ENCODE measurements around the gene POLN. TPM values are rescaled to one million over a fixed set of nuclear protein-coding genes. Genes with fewer than 3 reads are reported as not detected.

Gene POLN
- total and polyA plus RNA-seq, 2 experiments from 2014 or later, result 1.8 to 4.0 TPM

- H3K9me3 Mint-ChIP-seq, result no peaks in the 10 kb centered on the region
- DNase-seq (ENCODE audit: low spot score) (no peak), ATAC-seq (peak; percentile 34)
- H3K27ac Mint-ChIP-seq, result no peak overlapping the region
- no peak overlapping the region for H2AFZ ChIP-seq
- no peaks in the 10 kb centered on the region for H3K27me3 ChIP-seq (ENCODE audit: insufficient read depth)
- no peaks in the 10 kb centered on the region for H3F3A ChIP-seq (replicated peaks; ENCODE audit: low read depth)
- no peak overlapping the region for H3K4me3 Mint-ChIP-seq
- H3K27ac ChIP-seq (ENCODE audit: low read depth), result no peak overlapping the region
- H3K36me3 Mint-ChIP-seq (ENCODE audit: low read depth), result no peaks in the 10 kb centered on the region; the same call in 2 of the 3 replicates
- H3K9me2 ChIP-seq (ENCODE audit: insufficient read depth), result no peaks in the 10 kb centered on the region
- no peaks in the 10 kb centered on the region for H4K20me1 ChIP-seq (replicated peaks; ENCODE audit: insufficient read depth)
- peaks cover 9% of the 10 kb centered on the region for H3K4me1 Mint-ChIP-seq
- no peaks in the 10 kb centered on the region for H3K36me3 ChIP-seq (ENCODE audit: insufficient read depth)
- no peak overlapping the region for H3K4me2 ChIP-seq
- H3K79me2 ChIP-seq (replicated peaks; ENCODE audit: insufficient read depth), result no peaks in the 10 kb centered on the region
- no peak for TF ChIP-seq EZH2phosphoT487 (IDR thresholded peaks at IDR 0.05; ENCODE audit: unreplicated experiment)
- no peak for TF ChIP-seq ZNF331 (CRISPR knock-in tag; IDR thresholded peaks at IDR 0.05; ENCODE audit: low read depth)
- no peak for TF ChIP-seq ZNF462 (CRISPR knock-in tag; IDR thresholded peaks at IDR 0.05)
- TF ChIP-seq POLR2AphosphoS5 (IDR thresholded peaks at IDR 0.05; ENCODE audit: low read depth), result no peak
- TF ChIP-seq CREB1 (CRISPR knock-in tag; IDR thresholded peaks at IDR 0.05; ENCODE audit: low read depth), result no peak
- TF ChIP-seq EZH2 (IDR thresholded peaks at IDR 0.05; ENCODE audit: low read depth, unreplicated experiment), result no peak
- TF ChIP-seq REST (IDR thresholded peaks at IDR 0.05; ENCODE audit: unreplicated experiment), result no peak
- no peak for TF ChIP-seq CTCF (conservative IDR thresholded peaks at IDR 0.05; ENCODE audit: low read depth in 2 of 2)
- H3K4me1 ChIP-seq (ENCODE audit: insufficient read depth), result no peaks in the 10 kb centered on the region
- H3K4me3 ChIP-seq, result no peak overlapping the region
- H3K27me3 Mint-ChIP-seq (ENCODE audit: insufficient read depth, low read depth, poor library complexity), result peaks cover 13% of the 10 kb centered on the region
Observed at GRCh38 chr4:2286904-2287593, 45.1 kb upstream of the POLN start.
